NCI-H1092 (cell line): ENCODE data around the gene PSD4.

Experiments used
- DNase-seq: peaks from one replicate; lab custom pipeline; 2025; lab: John Stamatoyannopoulos, UW

PSD4 gene

GRCh38 chr2:113142290-113142689 lies 31.5 kb upstream of the PSD4 start:
- DNase-seq: no peak

GRCh38 chr2:113144259-113144658 lies 29.5 kb upstream of the PSD4 start:
- DNase-seq: no peak

- DNase-seq: no peak
These were observed 24.9 kb upstream of the PSD4 start for GRCh38 chr2:113148606-113149552.

GRCh38 chr2:113149553-113150257 lies 24.1 kb upstream of the PSD4 start:
- DNase-seq: no peak

GRCh38 chr2:113150258-113150601 lies 23.5 kb upstream of the PSD4 start:
- no peak for DNase-seq

- no peak for DNase-seq
These were observed 18.4 kb upstream of the PSD4 start for GRCh38 chr2:113155331-113155730.

- DNase-seq: no peak
These were observed 17.3 kb upstream of the PSD4 start for GRCh38 chr2:113156278-113157117.

GRCh38 chr2:113157118-113157896 lies 16.5 kb upstream of the PSD4 start:
- no peak for DNase-seq

GRCh38 chr2:113157897-113158753 lies 15.6 kb upstream of the PSD4 start:
- DNase-seq: no peak

GRCh38 chr2:113158884-113159553 lies 14.8 kb upstream of the PSD4 start:
- DNase-seq: no peak

GRCh38 chr2:113160248-113160647 lies 13.5 kb upstream of the PSD4 start:
- no peak for DNase-seq

GRCh38 chr2:113160962-113161361 lies 12.8 kb upstream of the PSD4 start:
- DNase-seq: no peak

- DNase-seq: no peak
These were observed 11.6 kb upstream of the PSD4 start for GRCh38 chr2:113162173-113162572.

- no peak for DNase-seq
These were observed 10.9 kb upstream of the PSD4 start for GRCh38 chr2:113162869-113163268.

GRCh38 chr2:113164215-113164929 lies 9.4 kb upstream of the PSD4 start:
- no peak for DNase-seq

- no peak for DNase-seq
These were observed 8.7 kb upstream of the PSD4 start for GRCh38 chr2:113164930-113165585.

GRCh38 chr2:113166187-113166645 lies 7.6 kb upstream of the PSD4 start:
- no peak for DNase-seq

- DNase-seq: no peak
These were observed 6.4 kb upstream of the PSD4 start for GRCh38 chr2:113167115-113167932.
